ENCODE results near the gene DNAJB8. TPM values are rescaled to one million over a fixed set of nuclear protein-coding genes. Genes with fewer than 3 reads are reported as not detected.

The DNAJB8 gene
- total RNA-seq, 1 donor from 2014 or later, result not detected

DNA sequence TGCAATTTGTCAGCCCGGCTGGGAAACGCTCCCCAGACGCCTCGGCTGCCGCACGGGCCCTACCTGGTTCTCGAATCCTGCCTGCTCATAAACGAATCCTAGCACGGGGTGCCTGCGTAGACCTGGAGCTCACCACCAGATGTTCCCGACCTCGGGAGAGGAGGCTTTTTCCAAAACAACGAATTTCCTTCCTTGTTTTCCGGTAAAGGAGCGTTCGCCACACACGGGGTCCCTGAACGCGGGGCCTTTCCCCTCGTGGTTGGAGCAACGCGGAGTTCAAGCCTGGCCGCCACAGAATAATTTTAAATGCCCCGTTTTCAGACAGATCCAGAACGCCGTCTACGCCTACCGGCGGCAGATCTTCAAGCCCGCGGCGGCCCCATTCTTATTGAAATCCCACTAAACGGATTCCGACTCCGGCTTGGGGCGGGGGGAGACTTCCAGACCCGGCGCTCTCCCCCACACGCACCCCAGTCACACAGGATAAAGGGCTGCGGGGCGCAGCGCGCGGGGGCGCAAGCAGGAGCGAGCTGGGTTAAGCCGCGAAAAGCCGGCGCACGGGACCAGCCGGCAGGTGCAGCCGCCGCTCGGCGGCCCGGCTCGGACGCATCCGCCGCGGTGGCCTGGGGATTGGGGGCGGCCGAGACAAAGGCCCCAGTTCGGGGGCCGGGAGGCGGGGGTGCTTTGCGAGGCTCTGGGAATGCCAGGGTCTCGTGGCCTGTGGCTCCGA, 25.4 kb upstream of the DNAJB8 start:
- intact Hi-C loops (cut with micrococcal nuclease), result loop anchor here (5.0 to 10.0 kb wide), 2 partner anchors 113 to 1480 kb away; partner anchors contain the start of gene TRH
- Mint-ChIP-seq H3K4me3 (ENCODE audit: low read depth) (no peak overlapping the region), H3K27ac (no peak overlapping the region), H3K9me3 (no peaks in the 10 kb centered on the region), H3K27me3 (ENCODE audit: low read depth) (peaks cover 62% of the 10 kb centered on the region), H3K4me1 (ENCODE audit: low read depth) (peaks cover 14% of the 10 kb centered on the region), H3K36me3 (ENCODE audit: low read depth) (no peaks in the 10 kb centered on the region)
- no peak for DNase-seq (ENCODE audit: low spot score)

GRCh38 chr3:128491691-128491940, 24.9 kb upstream of the DNAJB8 start:
- no peak for DNase-seq (ENCODE audit: low spot score)
- Mint-ChIP-seq H3K36me3 (ENCODE audit: low read depth) (no peaks in the 10 kb centered on the region), H3K4me3 (ENCODE audit: low read depth) (no peak overlapping the region), H3K27me3 (ENCODE audit: low read depth) (peaks cover 62% of the 10 kb centered on the region), H3K27ac (no peak overlapping the region), H3K9me3 (no peaks in the 10 kb centered on the region), H3K4me1 (ENCODE audit: low read depth) (peaks cover 13% of the 10 kb centered on the region)
- intact Hi-C loops (cut with micrococcal nuclease), result loop anchor here (5.0 to 10.0 kb wide), 2 partner anchors 113 to 1481 kb away; partner anchors contain the start of gene TRH

DNA sequence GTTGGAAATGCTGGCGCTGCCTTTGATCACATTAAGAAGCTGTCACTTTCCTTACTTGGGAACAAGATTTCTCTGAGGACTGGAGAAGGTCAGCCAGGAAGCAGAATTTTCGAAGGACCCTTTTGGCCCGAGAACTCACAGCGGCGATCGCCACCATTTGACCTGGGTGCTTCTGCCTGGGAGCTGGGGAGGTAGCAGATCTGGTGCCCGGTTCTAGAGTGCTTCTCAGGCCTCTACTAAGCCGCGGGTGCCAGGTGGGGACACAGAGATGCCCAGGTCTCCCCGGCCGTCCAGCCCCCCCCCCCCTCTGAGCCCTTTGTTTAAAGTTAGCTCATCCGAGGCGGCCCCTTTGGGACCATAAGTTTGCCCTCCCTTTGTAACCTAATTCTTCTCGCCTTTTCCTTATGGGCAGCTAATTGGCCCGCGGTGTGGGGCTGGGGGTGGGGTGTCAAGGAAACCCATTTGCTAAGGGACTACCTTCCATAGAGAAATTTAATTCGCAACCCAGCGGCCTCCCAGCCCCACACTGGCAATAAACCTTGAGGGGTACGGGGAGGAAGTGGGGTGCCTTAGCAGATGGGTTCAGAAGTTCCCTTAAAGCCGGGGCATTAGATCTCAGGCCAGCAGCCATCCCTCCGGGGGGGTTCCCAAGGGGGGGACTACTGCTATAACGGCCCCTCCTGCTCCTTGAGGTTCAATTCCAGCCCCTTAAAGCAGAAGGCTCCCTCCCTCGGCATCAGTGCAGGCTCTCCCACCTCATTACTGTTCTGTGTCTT, 24.4 kb upstream of the DNAJB8 start:
- Mint-ChIP-seq H3K27me3 (ENCODE audit: low read depth) (peaks cover 66% of the 10 kb centered on the region), H3K4me3 (ENCODE audit: low read depth) (no peak overlapping the region), H3K36me3 (ENCODE audit: low read depth) (no peaks in the 10 kb centered on the region), H3K9me3 (no peaks in the 10 kb centered on the region), H3K27ac (no peak overlapping the region), H3K4me1 (ENCODE audit: low read depth) (peaks cover 13% of the 10 kb centered on the region)
- no peak for DNase-seq (ENCODE audit: low spot score)
- intact Hi-C loops (cut with micrococcal nuclease), result loop anchor here (5.0 to 10.0 kb wide), 2 partner anchors 114 to 1481 kb away; partner anchors contain the start of gene TRH

- no peaks in the 10 kb centered on the region for H3K36me3 Mint-ChIP-seq (ENCODE audit: low read depth)
- peaks cover 13% of the 10 kb centered on the region for H3K4me1 Mint-ChIP-seq (ENCODE audit: low read depth)
- no peak overlapping the region for H3K4me3 Mint-ChIP-seq (ENCODE audit: low read depth)
- peaks cover 65% of the 10 kb centered on the region for H3K27me3 Mint-ChIP-seq (ENCODE audit: low read depth)
- no peak for DNase-seq (ENCODE audit: low spot score)
- no peaks in the 10 kb centered on the region for H3K9me3 Mint-ChIP-seq
- intact Hi-C loops (cut with micrococcal nuclease), result loop anchor here (5.0 to 10.0 kb wide), 2 partner anchors 114 to 1482 kb away; partner anchors contain the start of gene TRH
- no peak overlapping the region for H3K27ac Mint-ChIP-seq
Observed at GRCh38 chr3:128490650-128490914, 23.9 kb upstream of the DNAJB8 start.

DNA sequence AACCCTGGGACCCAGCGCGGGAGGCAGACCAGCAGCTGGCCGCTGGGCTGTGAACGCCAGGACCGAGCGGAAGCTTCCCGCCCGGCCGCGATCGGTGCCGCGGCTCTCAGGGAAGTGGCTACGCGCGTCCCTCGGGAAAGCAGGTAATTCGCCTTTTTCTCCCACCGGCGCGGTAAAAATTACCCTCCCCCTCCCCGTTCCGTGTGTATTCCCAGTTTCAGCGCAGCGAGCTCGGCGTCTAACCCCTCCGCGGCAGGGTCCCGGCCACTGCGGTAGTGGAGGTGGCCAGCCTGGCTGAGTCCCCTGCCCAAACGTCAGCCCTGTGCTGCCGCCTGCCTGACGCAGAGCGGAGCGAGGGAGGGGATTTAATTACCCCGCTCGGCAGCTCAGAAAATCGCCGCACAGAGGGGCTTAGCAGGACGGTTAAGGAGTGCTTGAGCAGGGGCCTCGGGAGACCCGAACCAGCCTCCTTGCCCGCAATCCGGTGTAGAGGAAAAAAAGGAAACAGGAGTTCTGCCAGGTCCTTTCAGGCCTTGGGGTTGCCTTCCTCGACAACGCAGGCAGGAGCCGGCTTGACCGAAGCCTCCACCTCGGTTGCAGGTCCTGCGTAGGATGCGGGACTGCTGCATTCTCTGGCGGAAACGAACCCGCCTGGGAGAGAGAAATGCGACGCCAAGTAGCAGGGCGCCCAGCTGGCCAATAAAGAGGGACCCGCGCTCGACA, 23.4 kb upstream of the DNAJB8 start:
- peaks cover 13% of the 10 kb centered on the region for H3K4me1 Mint-ChIP-seq (ENCODE audit: low read depth)
- H3K27ac Mint-ChIP-seq, result peak overlapping the region; percentile 49
- DNase-seq (ENCODE audit: low spot score), result no peak

DNA sequence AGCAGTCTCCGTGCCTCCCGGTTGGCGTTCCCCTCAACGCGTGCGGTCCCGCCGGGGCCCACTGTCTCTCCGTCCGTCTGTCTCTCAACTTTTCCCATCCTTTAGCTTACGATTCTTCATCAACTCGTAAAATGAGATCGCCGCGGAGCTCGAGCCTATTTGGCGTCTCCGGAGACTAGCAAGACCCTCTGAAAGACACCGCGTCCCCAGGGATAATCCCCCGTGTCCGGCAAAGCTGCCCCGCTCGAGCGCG, 22.9 kb upstream of the DNAJB8 start:
- Mint-ChIP-seq H3K36me3 (ENCODE audit: low read depth) (no peaks in the 10 kb centered on the region), H3K4me1 (ENCODE audit: low read depth) (peaks cover 13% of the 10 kb centered on the region), H3K27ac (peak overlapping the region; percentile 49), H3K9me3 (no peaks in the 10 kb centered on the region), H3K4me3 (ENCODE audit: low read depth) (peak overlapping the region; percentile 60), H3K27me3 (ENCODE audit: low read depth) (peaks cover 67% of the 10 kb centered on the region)
- DNase-seq (ENCODE audit: low spot score), result no peak
- intact Hi-C loops (cut with micrococcal nuclease), result loop anchor here (2.0 to 10.0 kb wide), 2 partner anchors 411 to 505 kb away; partner anchors contain the start of gene CFAP92

More for the DNA sequence above, 23.4 kb upstream of the DNAJB8 start:
- intact Hi-C loops (cut with micrococcal nuclease), result loop anchor here (2.0 to 10.0 kb wide), 4 partner anchors 115 to 1482 kb away; partner anchors contain the start of genes CFAP92 and TRH
- no peaks in the 10 kb centered on the region for H3K36me3 Mint-ChIP-seq (ENCODE audit: low read depth)
- peak overlapping the region; percentile 60 for H3K4me3 Mint-ChIP-seq (ENCODE audit: low read depth)
- no peaks in the 10 kb centered on the region for H3K9me3 Mint-ChIP-seq
- H3K27me3 Mint-ChIP-seq (ENCODE audit: low read depth), result peaks cover 66% of the 10 kb centered on the region

GRCh38 chr3:128488991-128489673, 22.4 kb upstream of the DNAJB8 start:
- intact Hi-C loops (cut with micrococcal nuclease), result loop anchor here (2.0 to 10.0 kb wide), 2 partner anchors 410 to 506 kb away; partner anchors contain the start of gene CFAP92
- peak; percentile 20 for DNase-seq (ENCODE audit: low spot score)
- Mint-ChIP-seq H3K27me3 (ENCODE audit: low read depth) (peaks cover 68% of the 10 kb centered on the region), H3K4me3 (ENCODE audit: low read depth) (no peak overlapping the region), H3K27ac (no peak overlapping the region), H3K36me3 (ENCODE audit: low read depth) (no peaks in the 10 kb centered on the region), H3K9me3 (no peaks in the 10 kb centered on the region), H3K4me1 (ENCODE audit: low read depth) (peaks cover 13% of the 10 kb centered on the region)

- no peak for DNase-seq (ENCODE audit: low spot score)
- H3K36me3 Mint-ChIP-seq (ENCODE audit: low read depth), result no peaks in the 10 kb centered on the region
- H3K4me1 Mint-ChIP-seq (ENCODE audit: low read depth), result peaks cover 17% of the 10 kb centered on the region
- peak overlapping the region; percentile 42 for H3K4me3 Mint-ChIP-seq (ENCODE audit: low read depth)
- no peaks in the 10 kb centered on the region for H3K9me3 Mint-ChIP-seq
- intact Hi-C loops (cut with micrococcal nuclease), result loop anchor here (2.0 to 10.0 kb wide), 2 partner anchors 410 to 506 kb away; partner anchors contain the start of gene CFAP92
- H3K27me3 Mint-ChIP-seq (ENCODE audit: low read depth), result peaks cover 68% of the 10 kb centered on the region
- H3K27ac Mint-ChIP-seq, result no peak overlapping the region
Observed at GRCh38 chr3:128488636-128488990, 21.9 kb upstream of the DNAJB8 start.

GRCh38 chr3:128487813-128488635, 21.3 kb upstream of the DNAJB8 start:
- H3K9me3 Mint-ChIP-seq, result no peaks in the 10 kb centered on the region
- peak overlapping the region; percentile 33 for H3K4me3 Mint-ChIP-seq (ENCODE audit: low read depth)
- H3K27ac Mint-ChIP-seq, result no peak overlapping the region
- intact Hi-C loops (cut with micrococcal nuclease), result loop anchor here (2.0 to 10.0 kb wide), 2 partner anchors 409 to 507 kb away; partner anchors contain the start of gene CFAP92
- H3K4me1 Mint-ChIP-seq (ENCODE audit: low read depth), result peaks cover 19% of the 10 kb centered on the region
- no peaks in the 10 kb centered on the region for H3K36me3 Mint-ChIP-seq (ENCODE audit: low read depth)
- H3K27me3 Mint-ChIP-seq (ENCODE audit: low read depth), result peaks cover 69% of the 10 kb centered on the region
- DNase-seq (ENCODE audit: low spot score), result no peak

DNA sequence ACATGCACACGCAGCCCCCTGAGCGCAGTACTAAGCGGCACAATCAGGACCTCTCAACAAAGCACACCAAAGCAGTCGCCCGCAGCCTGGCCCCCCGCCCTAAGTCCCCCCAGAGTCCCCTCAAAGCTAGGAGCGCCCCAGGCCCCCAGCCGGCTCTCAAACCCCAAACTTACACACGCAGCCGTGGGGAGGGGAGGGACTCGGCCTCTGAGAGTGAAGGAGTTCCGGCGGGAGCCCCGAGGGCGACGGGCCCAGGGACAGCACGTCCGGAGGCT, 20.8 kb upstream of the DNAJB8 start:
- intact Hi-C loops (cut with micrococcal nuclease), result loop anchor here (10.0 kb wide), 1 partner anchor 507 kb away; the partner anchor contains the start of gene CFAP92
- Mint-ChIP-seq H3K4me3 (ENCODE audit: low read depth) (peak overlapping the region; percentile 66), H3K27me3 (ENCODE audit: low read depth) (peaks cover 72% of the 10 kb centered on the region), H3K9me3 (no peaks in the 10 kb centered on the region), H3K36me3 (ENCODE audit: low read depth) (no peaks in the 10 kb centered on the region), H3K27ac (no peak overlapping the region), H3K4me1 (ENCODE audit: low read depth) (peaks cover 19% of the 10 kb centered on the region)
- no peak for DNase-seq (ENCODE audit: low spot score)

DNA sequence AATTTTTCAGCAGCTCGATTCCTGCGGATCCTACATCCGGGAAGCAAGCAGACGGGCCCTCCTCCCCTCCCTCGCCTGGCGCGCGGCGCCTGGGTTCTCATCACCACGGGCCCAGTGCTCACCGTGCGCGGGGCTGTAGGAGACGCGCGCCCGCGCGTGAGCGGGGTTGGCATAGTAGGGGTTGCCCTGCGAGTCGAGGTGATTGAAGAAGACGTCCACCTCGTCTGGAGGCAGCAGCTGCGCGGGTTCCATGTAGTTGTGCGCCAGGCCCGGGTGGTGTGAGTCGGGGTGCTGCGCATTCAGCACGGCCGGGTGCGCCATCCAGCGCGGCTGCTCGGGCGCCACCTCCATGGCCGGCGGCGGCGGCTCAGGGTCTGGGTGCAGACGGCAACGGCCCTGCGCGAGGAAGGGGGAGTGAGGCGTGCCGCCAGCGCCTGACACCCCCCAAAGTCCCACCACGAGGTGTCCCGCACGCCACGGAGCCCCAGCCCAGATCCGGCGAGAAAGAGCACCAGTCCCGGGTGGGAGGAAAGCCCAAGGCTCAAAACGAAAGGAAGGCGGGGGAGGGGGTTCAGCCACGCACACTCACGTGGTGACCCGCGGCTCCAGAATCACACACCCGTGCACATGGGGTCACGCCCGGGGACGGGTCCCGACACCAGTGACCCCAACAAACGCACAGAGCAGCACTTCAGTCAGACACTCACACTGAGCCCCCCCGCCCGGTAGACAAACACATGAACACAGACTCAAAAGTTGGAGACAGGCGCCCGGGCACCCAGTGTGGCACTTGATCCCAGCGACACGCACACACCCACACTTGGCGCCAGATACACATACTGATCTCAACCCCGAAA, 20.2 kb upstream of the DNAJB8 start:
- H3K27ac Mint-ChIP-seq, result no peak overlapping the region

More for the DNA sequence above, 20.2 kb upstream of the DNAJB8 start:
- Mint-ChIP-seq H3K9me3 (no peaks in the 10 kb centered on the region), H3K4me3 (ENCODE audit: low read depth) (peak overlapping the region; percentile 66), H3K36me3 (ENCODE audit: low read depth) (no peaks in the 10 kb centered on the region), H3K4me1 (ENCODE audit: low read depth) (peaks cover 19% of the 10 kb centered on the region), H3K27me3 (ENCODE audit: low read depth) (peaks cover 75% of the 10 kb centered on the region)
- intact Hi-C loops (cut with micrococcal nuclease), result loop anchor here (10.0 kb wide), 1 partner anchor 508 kb away; the partner anchor contains the start of gene CFAP92
- peak; percentile 16 for DNase-seq (ENCODE audit: low spot score)
